LNCaP clone FGC (cell line): ENCODE results near the gene ACTL10.

ENCODE experiments used
- DNase-seq: peaks from one replicate; pipeline ENCODE4 v3.0.0-alpha.2; 2011; ENCODE audit warnings: low read depth
- H3K4me3 ChIP-seq: 2 replicates; pipeline ENCODE4 v1.5.1; 2011; ENCODE audit warnings: mild to moderate bottlenecking, low read depth, low read length, control low read depth
- CTCF ChIP-seq: IDR thresholded peaks from 2 replicates; pipeline ENCODE4 v1.5.1; 2012; ENCODE audit warnings: mild to moderate bottlenecking; ENCODE audit not compliant: control insufficient read depth, insufficient read depth; ENCODE audit errors: extremely low read depth

ACTL10 gene

GRCh38 chr20:33679758-33680485 is 13.2 kb downstream of the ACTL10 start:
- DNase-seq = no peak
- no peak overlapping the region for H3K4me3 ChIP-seq
- no peak for TF ChIP-seq CTCF

- no peak overlapping the region for H3K4me3 ChIP-seq
- no peak for DNase-seq
- TF ChIP-seq CTCF = no peak
Observed at GRCh38 chr20:33680686-33681085, 13.9 kb downstream of the ACTL10 start.

- no peak for TF ChIP-seq CTCF
- H3K4me3 ChIP-seq = no peak overlapping the region
- DNase-seq = no peak
Observed at GRCh38 chr20:33681288-33681687, 14.5 kb downstream of the ACTL10 start.

GRCh38 chr20:33681728-33682353 is 15.1 kb downstream of the ACTL10 start:
- H3K4me3 ChIP-seq = no peak overlapping the region
- TF ChIP-seq CTCF = no peak
- no peak for DNase-seq

GRCh38 chr20:33684533-33685327 is 18.0 kb downstream of the ACTL10 start:
- H3K4me3 ChIP-seq = peak overlapping the region; percentile 69
- TF ChIP-seq CTCF = no peak
- no peak for DNase-seq

GRCh38 chr20:33685328-33686099 is 18.8 kb downstream of the ACTL10 start:
- H3K4me3 ChIP-seq = peak overlapping the region; percentile 69
- DNase-seq = no peak
- TF ChIP-seq CTCF = no peak
